Caco-2 (cell line): Measurements from ENCODE around the gene GABRG3. TPM values are rescaled to one million over a fixed set of nuclear protein-coding genes. Genes with fewer than 3 reads are reported as not detected.
"Not testable (repeated sequence)": the region's sequence is repeated elsewhere in the genome, so short reads cannot be mapped to it uniquely, and the experiment has no call there.

ENCODE experiments used
- BruUV-seq: library from RNA; stranded (reverse); fragments of 400-500 nt; replicated peaks from 2 replicates; lab custom pipeline; 2021; lab: Mats Ljungman, UMichigan
- CTCF ChIA-PET: fragments of 300-600 bp; sonication (Branson Sonifier 250); formaldehyde crosslinking; loops from one replicate; lab custom pipeline; 2022; ENCODE audit warnings: antibody characterized with exemption; lab: Charles Lee
- POLR2A ChIA-PET: fragments of 300-600 bp; sonication (Branson Sonifier 250); formaldehyde crosslinking; loops from one replicate; lab custom pipeline; 2022; ENCODE audit warnings: antibody characterized with exemption; lab: Charles Lee
- DNase-seq, 2 experiments: peaks; one replicate each; pipeline versions ENCODE4 v3.0.0 to v3.0.0-alpha.2; 2020 to 2022
- H3K27me3 ChIP-seq: replicated peaks from 2 replicates; pipeline ENCODE4 v1.6.0; 2011; ENCODE audit warnings: low read length; ENCODE audit not compliant: control insufficient read depth, insufficient read depth
- H3K36me3 ChIP-seq: 2 replicates; pipeline ENCODE4 v1.5.1; 2011; ENCODE audit warnings: low read length; ENCODE audit not compliant: control insufficient read depth, insufficient read depth
- H3K4me1 ChIP-seq: fragments of 250-450 bp; sonication (Bioruptor Pico); 2 replicates; pipeline ENCODE4 v1.5.1; 2020; ENCODE audit warnings: mild to moderate bottlenecking
- H3K4me3 ChIP-seq: 2 replicates; pipeline ENCODE4 v1.5.1; 2011; ENCODE audit warnings: low read depth, mild to moderate bottlenecking, control low read depth, low read length
- H3K9me3 ChIP-seq: fragments of 250-450 bp; sonication (Bioruptor Pico); 2 replicates; pipeline ENCODE4 v1.5.1; 2020; ENCODE audit warnings: mild to moderate bottlenecking, moderate library complexity
- H3K27ac Mint-ChIP-seq: one replicate; pipeline ENCODE4 v1.8.0; 2022; ENCODE audit warnings: mixed read lengths; ENCODE audit not compliant: unreplicated experiment
- H3K27me3 Mint-ChIP-seq: one replicate; pipeline ENCODE4 v1.8.0; 2022; ENCODE audit warnings: mixed read lengths; ENCODE audit not compliant: insufficient read depth, unreplicated experiment
- H3K36me3 Mint-ChIP-seq: one replicate; pipeline ENCODE4 v1.8.0; 2022; ENCODE audit warnings: mild to moderate bottlenecking, mixed read lengths; ENCODE audit not compliant: insufficient read depth, unreplicated experiment
- H3K4me1 Mint-ChIP-seq: one replicate; pipeline ENCODE4 v1.8.0; 2022; ENCODE audit warnings: low read depth, mixed read lengths; ENCODE audit not compliant: unreplicated experiment
- H3K4me3 Mint-ChIP-seq: one replicate; pipeline ENCODE4 v1.8.0; 2022; ENCODE audit warnings: mild to moderate bottlenecking, moderate library complexity, mixed read lengths; ENCODE audit not compliant: unreplicated experiment
- H3K9me3 Mint-ChIP-seq: one replicate; pipeline ENCODE4 v1.8.0; 2022; ENCODE audit warnings: mixed read lengths; ENCODE audit not compliant: unreplicated experiment
- CTCF ChIP-seq, 2 experiments: fragments of 200-600 bp in 1 of 2; IDR thresholded peaks; 1 replicate in 1 of 2; 2 replicates in 1 of 2; pipeline versions ENCODE4 v1.5.1 to v1.8.0; 2011 to 2022; ENCODE audit warnings: antibody characterized with exemption in 1 of 2, control low read depth in 1 of 2, inconsistent platforms in 1 of 2, low read depth in 1 of 2, low read length in 1 of 2, mild to moderate bottlenecking in 1 of 2, moderate library complexity in 1 of 2; ENCODE audit not compliant: insufficient read depth in 1 of 2, severe bottlenecking in 1 of 2, unreplicated experiment in 1 of 2
- intact Hi-C: fragments of 100-400 bp; cut with micrococcal nuclease; formaldehyde crosslinking; loops from one replicate; pipeline ENCODE4 v1.10.0; 2022; ENCODE audit not compliant: unreplicated experiment
- total RNA-seq: library from RNA; stranded (reverse); gene quantifications from 2 replicates; pipeline ENCODE4 v1.2.3, GENCODE V29; 2022

The GABRG3 gene
- total RNA-seq, 1 experiment from 2014 or later = not detected

- Histone ChIP-seq H3K4me3 (no peak overlapping the region), H3K4me1 (no peaks in the 10 kb centered on the region), H3K9me3 (no peaks in the 10 kb centered on the region), H3K27me3 (no peaks in the 10 kb centered on the region), H3K36me3 (no peaks in the 10 kb centered on the region)
- DNase-seq = no peak
- H3K9me3 Mint-ChIP-seq = no peaks in the 10 kb centered on the region
- ChIA-PET CTCF (no interaction called here), POLR2A (no interaction called here)
- H3K27me3 Mint-ChIP-seq = no peaks in the 10 kb centered on the region
- H3K36me3 Mint-ChIP-seq = no peaks in the 10 kb centered on the region
- no TSS peak for BruUV-seq
- no peaks in the 10 kb centered on the region for H3K4me1 Mint-ChIP-seq
- no peak overlapping the region for H3K4me3 Mint-ChIP-seq
- intact Hi-C loops = no loop called here
- no peak for TF ChIP-seq CTCF (IDR thresholded peaks at IDR 0.05; ENCODE audit: insufficient read depth in 1 of 2, low read depth in 1 of 2, low read length in 1 of 2, severe bottlenecking in 1 of 2, unreplicated experiment in 1 of 2)
- no peak overlapping the region for H3K27ac Mint-ChIP-seq
Measured at GRCh38 chr15:27365456-27365855, 394.5 kb downstream of the GABRG3 start.

GRCh38 chr15:27377391-27377790 lies 406.4 kb downstream of the GABRG3 start:
- BruUV-seq = not testable (repeated sequence)

GRCh38 chr15:27382361-27383025 lies 411.5 kb downstream of the GABRG3 start:
- Mint-ChIP-seq H3K4me1 (no peaks in the 10 kb centered on the region), H3K27me3 (peaks cover 8% of the 10 kb centered on the region), H3K9me3 (peaks cover 16% of the 10 kb centered on the region), H3K4me3 (no peak overlapping the region), H3K27ac (no peak overlapping the region), H3K36me3 (no peaks in the 10 kb centered on the region)
- H3K4me1 ChIP-seq = no peaks in the 10 kb centered on the region
- no peak overlapping the region for H3K4me3 ChIP-seq
- H3K9me3 ChIP-seq = no peaks in the 10 kb centered on the region; the same call in 1 of the 2 replicates
- ChIA-PET POLR2A (no interaction called here), CTCF (no interaction called here)
- no peaks in the 10 kb centered on the region for H3K36me3 ChIP-seq
- intact Hi-C loops = no loop called here
- no TSS peak for BruUV-seq
- no peak for DNase-seq
- no peaks in the 10 kb centered on the region for H3K27me3 ChIP-seq
- no peak for TF ChIP-seq CTCF (IDR thresholded peaks at IDR 0.05; ENCODE audit: insufficient read depth in 1 of 2, low read depth in 1 of 2, low read length in 1 of 2, severe bottlenecking in 1 of 2, unreplicated experiment in 1 of 2)

More at GRCh38 chr15:27377391-27377790, 406.4 kb downstream of the GABRG3 start:
- CTCF ChIA-PET, intact Hi-C loops, H3K4me3 Mint-ChIP-seq, H3K9me3 ChIP-seq, H3K4me1 ChIP-seq, POLR2A ChIA-PET, H3K27me3 ChIP-seq, H3K9me3 Mint-ChIP-seq, H3K4me3 ChIP-seq, H3K36me3 ChIP-seq, H3K27me3 Mint-ChIP-seq, DNase-seq, H3K4me1 Mint-ChIP-seq, H3K27ac Mint-ChIP-seq, H3K36me3 Mint-ChIP-seq: not testable (repeated sequence)
